ENCODE data around the gene KCNT1.

DNA sequence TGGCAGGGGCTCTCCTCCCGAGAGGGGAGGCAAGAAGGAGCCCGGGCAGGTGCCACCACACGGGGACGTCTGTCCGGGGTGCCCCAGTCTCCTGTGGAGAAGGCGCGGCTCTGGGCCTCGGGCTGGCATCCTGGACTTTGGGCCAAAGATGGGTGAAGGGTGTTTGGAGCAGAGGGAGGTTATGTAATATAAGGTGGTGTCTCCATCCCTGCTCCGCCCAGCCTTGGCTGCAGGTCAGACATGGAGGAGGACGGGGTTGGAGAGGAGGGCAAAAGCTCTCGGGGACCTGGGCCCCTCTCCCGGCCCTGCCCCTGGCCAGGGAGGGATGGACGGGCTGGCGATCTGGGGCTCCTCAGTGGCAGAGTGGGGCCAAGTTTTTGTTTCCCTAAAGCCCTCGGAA, 1.5 kb upstream of the KCNT1 start:
- no peak for TF ChIP-seq POLR2AphosphoS5 (IDR thresholded peaks at IDR 0.05)
- TF ChIP-seq CTCF (IDR thresholded peaks at IDR 0.05) = no peak
- TF ChIP-seq POLR2A (IDR thresholded peaks at IDR 0.05; ENCODE audit: low read depth) = no peak
- TF ChIP-seq EP300 (IDR thresholded peaks at IDR 0.05) = no peak
